Activated CD4-positive, CD25-positive, alpha-beta regulatory T cell treated with anti-CD3 and anti-CD28 coated beads, Interleukin-2, amount 50 U/mL, for 16 hours (primary cell): ENCODE measurements around the gene EFCAB8.

Experiments
- DNase-seq: peaks from one replicate; pipeline ENCODE4 v3.0.0-alpha.2; 2020; ENCODE audit warnings: low read depth, low spot score

Gene EFCAB8, protein sequence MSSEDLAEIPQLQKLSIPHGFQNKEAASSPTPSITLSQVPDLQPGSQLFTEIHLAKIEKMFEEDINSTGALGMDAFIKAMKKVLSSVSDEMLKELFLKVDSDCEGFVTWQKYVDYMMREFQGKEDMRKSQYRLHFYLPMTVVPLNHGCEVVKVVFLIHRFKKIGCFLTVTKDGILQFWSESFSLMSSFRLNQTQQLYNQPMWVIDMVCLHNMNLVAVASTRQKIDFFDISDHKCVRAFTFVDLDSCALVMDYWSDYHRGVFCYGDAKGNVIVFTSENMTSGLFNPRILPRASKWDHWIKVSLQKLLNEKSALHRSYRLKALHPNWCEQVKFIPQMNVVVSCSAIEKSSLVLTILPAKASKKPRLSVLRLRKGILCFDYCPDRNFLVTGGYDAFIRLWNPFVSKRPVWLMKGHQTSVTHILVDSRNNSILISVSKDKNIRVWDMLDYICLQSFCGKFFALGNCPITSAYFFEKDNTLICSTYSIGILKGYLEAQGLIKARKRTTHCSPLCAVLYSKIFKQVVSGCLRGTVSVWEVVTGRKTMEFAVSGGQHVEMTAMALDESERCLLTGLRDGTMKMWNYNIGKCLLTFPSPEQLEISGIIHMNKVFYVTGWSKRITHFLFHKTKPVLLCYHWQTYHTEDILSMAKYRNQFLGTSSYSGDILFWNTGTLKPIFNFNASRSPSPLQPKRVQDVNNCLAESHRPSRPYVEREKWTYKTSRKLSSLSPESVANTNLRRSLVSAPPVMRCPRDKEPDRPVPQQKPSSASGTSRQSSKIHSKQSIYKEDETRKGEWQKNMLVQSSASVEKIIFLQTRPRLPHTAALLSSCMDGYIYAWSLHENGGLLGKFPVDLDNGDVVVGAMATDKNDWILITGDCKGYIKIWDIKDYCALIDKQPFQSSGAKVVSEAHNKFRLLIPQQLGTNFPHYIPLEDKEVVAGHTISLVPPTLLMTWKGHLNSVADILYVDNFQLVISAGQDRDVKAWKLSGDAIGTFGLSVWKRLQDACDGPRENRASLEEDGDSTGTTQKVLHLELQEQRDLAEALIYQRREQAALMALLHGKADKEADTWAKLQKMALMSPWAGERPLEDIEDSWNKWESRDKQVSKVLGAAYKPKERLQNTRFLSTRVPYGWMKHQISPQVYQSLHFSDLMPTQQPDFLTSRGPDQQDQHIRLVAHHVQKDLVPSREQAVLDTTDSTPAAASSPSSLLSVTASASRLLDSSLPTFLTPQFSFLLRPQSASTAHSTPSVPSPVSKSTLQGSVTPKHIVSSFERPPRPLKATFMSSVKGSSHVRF

DNA sequence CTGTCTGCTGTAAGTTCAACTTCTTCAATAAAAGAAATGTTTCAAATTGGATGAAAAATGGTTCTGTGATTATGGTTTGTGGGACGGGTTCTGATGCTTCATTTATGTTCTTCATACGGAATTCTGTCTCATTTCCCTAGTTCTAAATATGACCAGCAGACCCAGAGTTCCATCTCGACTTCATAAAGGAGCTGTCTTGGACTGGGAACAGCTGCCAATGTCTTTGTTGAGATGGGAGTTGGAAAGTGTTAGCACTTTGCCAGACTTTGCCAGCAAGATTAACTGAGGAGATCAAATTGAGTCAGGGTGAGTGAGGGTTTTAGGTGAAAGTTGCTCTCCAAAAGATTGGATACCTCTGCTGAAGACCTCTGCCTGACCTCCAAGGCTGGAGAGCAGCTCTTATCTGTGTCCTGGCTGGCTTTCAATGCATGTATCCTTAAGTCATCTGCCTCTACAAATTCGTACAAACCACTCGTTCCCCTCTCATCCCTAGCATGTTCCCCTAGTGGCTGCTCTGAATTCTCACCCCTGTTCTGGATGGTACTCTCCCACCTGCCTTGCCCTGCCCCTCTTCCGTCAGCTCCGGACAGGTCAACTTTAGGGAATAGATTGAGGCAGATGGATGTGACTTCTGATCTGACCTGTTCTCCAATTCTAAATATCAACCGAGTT is at the start of gene EFCAB8:
EFCAB8 (plus strand) TSS at position 223 of the 672 bp plus-strand sequence. CDS start 4,870 bp downstream, outside the sequence.
- DNase-seq, result no peak

GRCh38 chr20:32809907-32810306 is 48.8 kb upstream of the EFCAB8 start:
- DNase-seq, result no peak

GRCh38 chr20:32810941-32811340 is 47.8 kb upstream of the EFCAB8 start:
- no peak for DNase-seq

- no peak for DNase-seq
Observed at GRCh38 chr20:32811886-32812285, 46.8 kb upstream of the EFCAB8 start.

- DNase-seq, result peak; percentile 71
Observed at GRCh38 chr20:32819992-32820697, 38.6 kb upstream of the EFCAB8 start.

- DNase-seq, result no peak
Observed at GRCh38 chr20:32820698-32821377, 37.9 kb upstream of the EFCAB8 start.

GRCh38 chr20:32822225-32822624 is 36.5 kb upstream of the EFCAB8 start:
- no peak for DNase-seq

DNA sequence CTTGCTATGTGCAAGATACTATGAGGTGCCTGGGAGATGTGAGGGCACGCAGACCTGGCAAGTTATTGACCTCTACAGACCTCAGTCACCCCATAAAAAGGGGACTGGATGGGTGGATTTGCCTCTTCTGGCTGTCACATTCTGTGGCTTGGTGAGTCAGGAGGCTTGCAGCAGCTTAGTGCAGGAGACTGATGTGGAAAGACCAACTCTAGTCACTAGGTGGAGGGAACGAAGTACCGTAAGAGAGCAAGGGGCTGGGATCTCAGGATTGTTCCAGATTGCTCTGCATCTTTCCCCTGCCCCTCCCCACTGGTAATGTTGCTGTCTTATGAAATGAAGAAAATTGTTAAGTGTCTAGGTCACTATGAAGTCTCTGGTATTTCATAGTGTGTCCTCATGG is 35.6 kb upstream of the EFCAB8 start:
- DNase-seq, result no peak

GRCh38 chr20:32823737-32824588 is 34.8 kb upstream of the EFCAB8 start:
- DNase-seq, result no peak

DNA sequence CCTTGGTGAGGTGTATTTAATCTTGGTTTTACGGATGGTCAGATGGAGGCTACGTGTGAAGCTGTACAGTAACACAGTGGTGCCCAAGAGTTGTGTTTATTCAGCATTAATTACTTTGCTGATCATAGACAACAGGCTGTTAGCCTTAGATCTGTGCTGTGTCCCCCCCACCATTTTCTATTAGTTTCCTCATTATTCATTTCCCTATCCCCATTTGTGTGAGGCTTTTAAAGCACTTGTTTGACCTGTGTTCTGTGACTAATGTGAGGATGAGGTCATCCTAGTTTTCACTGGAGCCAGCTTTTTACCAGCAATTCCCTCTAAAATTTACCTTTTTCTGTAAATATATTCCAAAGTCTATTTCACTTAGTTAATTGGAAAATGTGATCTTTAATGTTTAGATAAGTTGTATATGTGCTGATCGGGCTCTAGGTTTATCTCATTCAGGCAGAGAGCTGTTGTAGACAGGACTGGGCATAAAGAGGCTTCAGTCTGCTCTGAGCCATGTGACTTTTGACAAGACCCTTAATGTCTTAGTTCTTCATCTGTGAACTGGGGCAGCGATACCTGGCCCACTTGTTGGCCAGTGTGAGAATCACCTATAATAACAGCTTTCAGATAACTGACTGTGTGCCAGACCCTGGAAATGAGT is 30.6 kb upstream of the EFCAB8 start:
- no peak for DNase-seq

- DNase-seq, result no peak
Observed at GRCh38 chr20:32829311-32830005, 29.3 kb upstream of the EFCAB8 start.

GRCh38 chr20:32830437-32830836 is 28.3 kb upstream of the EFCAB8 start:
- DNase-seq, result no peak

GRCh38 chr20:32831982-32832381 is 26.7 kb upstream of the EFCAB8 start:
- DNase-seq, result no peak

- DNase-seq, result no peak
Observed at GRCh38 chr20:32832664-32833063, 26.1 kb upstream of the EFCAB8 start.

GRCh38 chr20:32834972-32835371 is 23.8 kb upstream of the EFCAB8 start:
- no peak for DNase-seq

GRCh38 chr20:32837157-32837556 is 21.6 kb upstream of the EFCAB8 start:
- no peak for DNase-seq

DNA sequence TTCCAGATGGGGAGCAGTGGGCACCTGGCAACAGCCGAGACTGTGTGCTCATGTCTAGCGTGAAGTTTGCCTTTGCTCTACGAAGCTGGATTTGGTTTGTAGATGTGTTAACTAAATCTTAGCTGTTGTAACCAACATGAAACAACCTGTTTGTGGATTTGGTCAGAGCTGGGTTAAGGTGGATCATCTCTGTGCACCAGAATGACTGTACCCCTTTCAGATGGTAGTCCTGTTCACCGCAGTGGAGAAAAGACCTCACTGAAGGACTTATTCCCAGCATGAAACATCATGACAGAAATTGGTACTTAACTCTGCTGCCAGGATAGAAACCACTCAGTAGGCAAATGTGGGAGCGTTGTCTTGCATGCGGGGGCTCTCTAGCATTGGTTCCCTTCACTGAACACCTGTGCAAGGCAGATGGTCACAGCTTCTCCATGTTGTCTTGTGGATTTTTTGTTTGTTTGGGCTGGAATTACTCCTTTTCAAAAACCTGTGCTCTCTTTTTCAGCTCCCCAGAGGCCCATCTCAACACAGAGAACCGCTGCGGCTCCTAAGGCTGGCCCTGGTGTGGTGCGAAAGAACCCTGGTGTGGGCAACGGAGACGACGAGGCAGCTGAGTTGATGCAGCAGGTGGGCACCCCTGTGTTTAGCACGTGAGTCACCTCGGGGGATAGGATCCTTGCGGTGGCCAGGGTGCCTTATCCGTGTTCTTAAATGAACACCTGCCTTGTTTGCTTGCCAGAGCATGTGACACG is 19.3 kb upstream of the EFCAB8 start:
- DNase-seq, result no peak
